Sciatic nerve (tissue), 2 donors: Measurements from ENCODE around the gene PCSK4. TPM values are rescaled to one million over a fixed set of nuclear protein-coding genes. Genes with fewer than 3 reads are reported as not detected.
"Not testable (repeated sequence)": the region's sequence is repeated elsewhere in the genome, so short reads cannot be mapped to it uniquely, and the experiment has no call there.

ENCODE experiments used
- ATAC-seq: fragments of 200-7000 bp; cut with Tn5 transposase; one replicate; pipeline ENCODE4 v1.9.1; 2020; ENCODE audit warnings: mild to moderate bottlenecking, moderate library complexity
- DNase-seq: peaks from one replicate; pipeline ENCODE4 v3.0.0-alpha.2; 2020; ENCODE audit warnings: low spot score
- intact Hi-C: fragments of 100-400 bp; cut with DNase I; formaldehyde crosslinking; loops from one replicate; pipeline ENCODE4 v1.14.2; 2022
- total RNA-seq: library from RNA; stranded (reverse); fragmentation: NEBNext Ultra II Directional; extraction: Animal tissue kit (Norgen Biotek cat#: 25700); gene quantifications from one replicate; pipeline ENCODE4 v1.2.1, GENCODE V29; 2021
- donor health status: DM: no; HTN: no; CAD: no.
- donor health status: DM: no; HTN: no; CAD: no.

The PCSK4 gene
- total RNA-seq, 1 donor from 2014 or later = 2.5 TPM

DNA sequence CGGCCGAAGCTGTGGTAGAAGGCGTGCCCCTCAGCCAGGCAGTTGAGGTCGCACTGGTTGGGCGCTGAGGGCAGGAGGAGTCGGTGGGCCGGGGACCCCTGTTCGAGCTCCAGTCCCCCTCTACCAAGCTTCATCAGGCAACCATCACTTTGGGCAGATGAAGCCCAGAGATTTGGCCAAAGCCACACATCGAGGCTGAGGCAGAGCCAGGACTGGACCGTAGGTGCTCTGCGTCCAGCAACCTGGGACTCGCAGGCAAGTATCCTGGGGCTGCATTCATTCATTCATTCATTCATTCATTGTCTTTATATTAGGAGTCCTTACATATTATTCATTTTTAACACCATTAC is 18.3 kb upstream of the PCSK4 start:
- intact Hi-C loops = no loop called here
- no peak for ATAC-seq
- DNase-seq = no peak

DNA sequence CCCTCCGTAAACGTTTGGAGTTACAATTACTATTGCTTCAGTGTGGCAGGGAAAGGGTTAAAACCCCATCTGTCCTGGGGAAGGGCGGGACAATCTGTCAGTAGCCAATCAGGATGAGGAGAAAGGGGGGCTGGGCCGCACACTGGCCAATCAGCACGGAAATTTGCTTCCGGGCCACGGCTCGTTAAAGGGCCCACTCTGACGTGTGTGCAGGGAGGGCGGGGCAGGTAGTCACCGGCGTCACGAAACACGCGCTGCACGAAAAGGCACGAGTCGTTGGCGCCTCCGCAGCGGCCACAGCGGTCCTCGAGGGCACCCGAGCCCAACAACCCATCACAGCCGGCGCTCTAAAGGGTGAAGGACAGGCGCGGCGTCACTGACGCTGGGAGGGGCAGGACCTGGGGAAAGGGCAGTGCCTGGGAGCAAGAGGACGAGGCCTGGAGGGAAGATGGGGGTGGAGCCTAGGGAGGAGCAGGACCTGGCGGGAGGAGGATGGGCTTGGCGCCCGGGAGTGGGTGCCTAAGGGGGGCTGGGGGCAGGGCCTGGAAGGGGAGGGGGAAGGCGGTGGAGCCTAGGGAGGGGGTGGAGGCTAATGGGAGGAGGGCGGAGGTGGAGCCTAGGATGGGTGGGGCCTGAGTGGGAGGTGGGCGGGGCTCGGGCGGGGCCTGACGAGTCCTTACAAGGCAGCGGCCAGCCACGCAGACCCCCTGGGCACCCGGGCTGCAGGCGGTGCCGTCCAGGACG is 17.8 kb upstream of the PCSK4 start:
- ATAC-seq = peak; percentile 94
- intact Hi-C loops = no loop called here
- DNase-seq = peak; percentile 96

DNA sequence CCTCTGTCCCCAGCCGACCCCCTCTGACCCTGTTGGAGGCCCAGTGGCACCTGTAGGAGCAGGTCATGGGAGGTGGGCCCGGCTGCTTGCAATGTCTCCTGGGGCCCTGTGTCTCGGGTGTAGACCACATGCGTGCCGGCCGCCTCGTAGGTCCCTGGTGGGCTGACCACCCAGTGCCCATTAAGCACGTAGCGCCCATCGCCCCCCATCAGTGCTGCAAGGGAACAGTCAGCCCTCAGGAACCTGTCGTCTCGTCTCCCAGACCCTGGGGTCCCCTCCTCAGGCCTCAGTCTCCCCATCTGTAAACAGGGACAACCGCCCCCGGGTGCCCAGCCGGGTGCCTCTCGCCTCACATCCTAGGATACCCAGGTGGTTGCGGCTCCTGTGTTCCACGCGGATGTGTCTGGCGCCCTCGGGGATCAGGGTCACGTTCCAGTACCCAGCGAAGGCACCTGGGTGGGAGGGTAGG is 17.1 kb upstream of the PCSK4 start:
- intact Hi-C loops = no loop called here
- ATAC-seq (no peak), DNase-seq (no peak)

DNA sequence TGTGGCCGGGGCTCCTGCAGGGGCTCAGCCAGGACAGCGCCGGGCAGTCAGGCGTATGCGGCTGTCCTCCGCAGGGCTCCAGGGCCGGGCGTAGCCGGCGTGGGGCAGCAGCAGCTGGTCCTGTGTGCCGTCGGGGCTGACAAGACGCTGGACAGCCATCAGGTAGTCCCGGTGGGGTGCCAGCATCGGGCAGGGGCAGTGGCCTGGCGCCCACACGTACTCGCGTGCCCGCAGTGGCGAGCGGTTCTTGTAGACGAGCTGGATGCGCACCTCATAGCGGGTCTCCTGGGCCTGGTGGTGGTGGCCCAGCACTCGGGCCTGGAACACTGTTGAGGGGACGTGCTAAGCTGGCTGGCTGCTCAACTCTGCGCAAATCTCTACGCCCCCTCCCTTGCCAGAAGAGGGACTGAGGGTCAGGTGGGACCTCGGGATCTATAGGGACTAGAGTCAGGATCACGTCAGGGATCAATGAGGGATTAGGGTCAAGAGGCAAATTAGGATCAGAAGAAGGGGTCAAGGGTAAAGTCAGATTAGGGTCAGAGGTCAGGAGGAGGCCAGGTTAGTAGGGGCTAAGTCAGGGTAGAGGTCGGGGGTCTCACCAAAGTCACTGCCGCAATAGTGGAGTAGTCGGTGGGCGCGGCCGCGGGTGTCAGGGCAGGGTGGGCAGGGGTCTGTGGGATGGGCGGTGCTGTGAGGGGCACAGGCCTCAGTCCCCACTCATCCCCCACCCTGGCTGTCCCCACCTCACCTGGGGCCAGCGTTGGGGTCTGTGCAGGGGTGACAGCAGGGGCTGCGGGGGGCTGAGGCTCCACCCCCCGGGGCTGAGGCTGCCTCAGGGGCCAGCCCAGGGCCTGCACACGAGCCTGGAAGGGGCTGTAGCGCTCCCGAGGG is 16.1 kb upstream of the PCSK4 start:
- DNase-seq = no peak
- no peak for ATAC-seq
- intact Hi-C loops = no loop called here

DNA sequence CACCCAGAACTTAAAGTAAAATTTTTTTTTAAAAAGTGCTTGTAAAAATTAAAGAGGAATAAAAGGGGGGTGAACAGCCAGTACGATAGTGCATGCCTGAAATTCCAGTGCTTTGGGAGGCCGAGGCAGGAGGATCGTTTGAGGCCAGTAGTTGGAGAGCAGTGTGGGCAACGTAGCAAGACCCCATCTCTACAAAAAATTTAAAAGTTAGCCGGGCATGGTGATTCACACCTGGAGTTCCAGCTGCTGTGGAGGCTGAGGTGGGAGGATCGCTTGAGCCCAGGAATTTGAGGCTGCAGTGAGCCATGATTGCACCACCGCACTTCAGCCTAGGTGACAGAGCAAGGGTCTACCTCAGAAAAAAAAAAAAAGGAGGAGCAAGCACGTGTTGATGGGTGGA is 14.9 kb upstream of the PCSK4 start:
- ATAC-seq = no peak
- no peak for DNase-seq
- intact Hi-C loops = no loop called here

DNA sequence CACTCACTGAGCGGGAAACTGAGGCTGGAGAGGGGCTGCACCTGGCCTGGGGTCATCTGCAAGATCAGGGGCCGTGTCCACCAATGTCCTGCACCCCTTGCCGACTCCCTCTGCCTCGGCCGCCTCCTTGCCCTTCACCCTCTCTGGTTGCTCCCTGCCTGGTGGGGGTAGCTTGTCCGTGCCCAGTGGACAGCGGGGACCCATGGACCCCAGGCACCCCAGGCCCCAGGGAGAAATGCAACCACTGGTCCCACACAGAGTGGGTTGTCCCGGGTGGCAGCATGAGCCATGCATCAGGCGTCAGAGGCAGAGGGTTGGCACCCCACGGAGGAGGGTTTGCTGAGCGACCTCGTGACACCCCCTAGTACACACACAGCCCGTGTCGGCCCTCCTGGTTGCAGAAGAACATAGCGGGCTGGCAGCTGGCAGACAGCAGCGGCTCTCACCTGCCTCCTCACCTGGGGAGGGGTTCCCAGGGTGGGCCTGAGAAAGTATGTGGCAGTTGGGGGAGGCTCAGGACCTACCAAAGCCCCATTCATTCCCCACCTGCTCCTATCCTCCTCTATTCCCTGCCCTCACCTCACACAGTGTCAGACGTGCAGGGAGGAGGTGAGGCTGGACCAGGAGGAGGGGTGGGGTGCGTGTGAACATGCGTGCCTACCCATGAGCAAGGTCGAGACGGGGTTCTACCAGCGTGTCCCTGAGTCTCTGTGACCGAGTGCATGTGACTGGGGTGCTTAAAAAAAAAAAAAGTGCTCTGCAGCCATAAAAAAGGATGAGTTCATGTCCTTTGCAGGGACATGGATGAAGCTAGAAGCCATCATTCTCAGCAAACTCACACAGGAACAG is 14.0 kb upstream of the PCSK4 start:
- no peak for ATAC-seq
- intact Hi-C loops = no loop called here
- no peak for DNase-seq

DNA sequence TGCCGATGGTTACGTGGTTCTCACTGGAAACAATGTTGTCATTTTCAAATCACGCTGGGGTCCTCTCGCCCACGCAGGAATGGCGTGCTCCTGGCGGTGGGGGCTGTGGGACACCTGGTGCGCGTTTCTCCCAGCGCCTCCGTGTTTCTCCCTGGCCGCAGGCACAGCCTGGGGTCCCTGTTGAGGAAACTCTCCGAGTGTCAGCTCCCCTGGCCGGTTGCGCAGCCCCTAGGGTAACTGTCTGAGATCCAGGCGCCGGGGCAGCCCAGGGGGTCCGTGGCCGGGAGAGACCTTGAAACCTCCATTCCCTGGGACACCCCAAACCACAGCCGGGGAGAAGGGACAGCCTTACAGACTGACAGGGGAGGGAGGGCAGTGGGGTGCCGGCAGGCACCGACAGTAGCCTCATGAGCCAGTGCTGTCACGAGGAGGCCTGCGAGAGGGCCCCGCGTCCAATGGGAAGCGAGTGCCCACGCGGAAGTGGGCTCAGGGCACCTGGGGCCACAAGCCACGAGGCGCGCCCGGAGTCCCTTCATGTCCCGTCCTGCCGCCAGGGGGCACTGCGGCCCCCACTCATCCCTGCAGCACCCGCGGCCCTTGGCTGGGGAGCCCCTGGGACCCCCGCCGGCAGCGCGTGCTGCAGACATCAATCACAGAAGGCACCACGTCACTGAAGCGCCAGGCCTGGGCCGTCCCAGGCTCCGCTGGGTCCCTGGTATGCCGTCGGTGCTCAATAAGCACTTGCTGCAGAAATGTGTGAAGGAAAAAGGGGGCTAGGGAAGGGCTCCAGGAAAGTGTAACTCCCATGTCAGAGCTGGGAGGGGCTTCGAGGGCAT is 13.2 kb upstream of the PCSK4 start:
- peak; percentile 4 for ATAC-seq
- no peak for DNase-seq
- intact Hi-C loops = no loop called here

DNA sequence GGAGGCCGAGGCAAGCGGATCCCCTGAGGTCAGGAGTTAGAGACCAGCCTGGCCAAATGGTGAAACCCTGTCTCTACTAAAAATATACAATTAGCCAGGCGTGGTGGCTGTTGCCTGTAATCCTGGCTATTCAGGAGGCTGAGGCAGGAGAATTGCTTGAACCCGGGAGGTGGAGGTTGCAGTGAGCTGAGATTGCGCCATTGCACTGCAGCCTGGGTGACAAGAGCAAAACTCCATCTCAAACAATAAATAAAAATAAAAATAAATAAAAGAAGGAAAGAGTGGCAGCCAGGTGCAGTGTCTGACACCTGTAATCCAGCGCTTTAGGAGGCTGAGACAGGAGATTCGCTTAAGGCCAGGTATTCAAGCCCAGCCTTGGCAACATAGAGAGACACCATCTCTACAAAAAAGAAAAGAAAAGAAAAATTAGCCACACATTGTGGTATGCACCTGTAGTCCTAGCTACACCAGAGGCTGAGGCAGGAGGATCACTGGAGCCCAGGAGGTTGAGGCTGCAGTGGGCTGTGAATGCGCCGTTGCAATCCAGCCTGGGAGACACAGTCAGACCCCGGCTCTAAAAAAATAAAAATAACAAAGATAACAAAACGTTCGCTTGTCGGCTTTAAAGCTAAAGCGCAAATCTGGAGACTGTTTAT is 12.4 kb upstream of the PCSK4 start:
- intact Hi-C loops = no loop called here
- ATAC-seq = no peak
- DNase-seq = no peak

DNA sequence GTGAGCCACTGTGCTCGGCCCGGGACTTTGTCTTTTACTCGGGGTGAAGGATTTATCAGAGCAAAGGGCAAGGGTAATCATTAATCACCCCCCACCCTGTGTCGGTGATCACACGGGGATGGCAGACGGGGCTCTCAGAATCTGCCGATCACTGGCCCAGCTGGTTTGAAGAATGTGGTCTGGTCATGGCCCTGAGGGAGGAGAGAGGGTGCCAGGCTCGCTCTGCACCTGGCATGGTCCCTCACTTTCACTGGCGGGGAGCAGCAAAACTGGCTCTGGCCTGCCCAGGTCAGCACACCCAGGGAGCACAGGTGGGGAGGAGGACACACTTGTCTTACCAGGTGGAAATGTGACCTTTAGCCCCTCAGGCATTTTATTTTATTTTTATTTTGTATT is 11.0 kb upstream of the PCSK4 start:
- ATAC-seq = no peak
- no peak for DNase-seq
- intact Hi-C loops = no loop called here

DNA sequence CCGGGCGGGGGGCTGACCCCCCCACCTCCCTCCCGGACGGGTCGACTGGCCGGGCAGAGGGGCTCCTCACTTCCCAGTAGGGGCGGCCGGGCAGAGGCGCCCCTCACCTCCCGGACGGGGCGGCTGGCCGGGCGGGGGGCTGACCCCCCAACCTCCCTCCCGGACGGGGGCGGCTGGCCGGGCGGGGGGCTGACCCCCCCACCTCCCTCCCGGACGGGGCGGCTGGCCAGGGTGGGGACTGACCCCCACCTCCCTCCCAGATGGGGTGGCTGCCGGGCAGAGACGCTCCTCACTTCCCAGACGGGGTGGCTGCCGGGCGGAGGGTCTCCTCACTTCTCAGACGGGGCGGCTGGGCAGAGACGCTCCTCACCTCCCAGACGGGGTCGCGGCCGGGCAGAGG is 9.1 kb upstream of the PCSK4 start:
- DNase-seq, intact Hi-C loops, ATAC-seq: not testable (repeated sequence)

DNA sequence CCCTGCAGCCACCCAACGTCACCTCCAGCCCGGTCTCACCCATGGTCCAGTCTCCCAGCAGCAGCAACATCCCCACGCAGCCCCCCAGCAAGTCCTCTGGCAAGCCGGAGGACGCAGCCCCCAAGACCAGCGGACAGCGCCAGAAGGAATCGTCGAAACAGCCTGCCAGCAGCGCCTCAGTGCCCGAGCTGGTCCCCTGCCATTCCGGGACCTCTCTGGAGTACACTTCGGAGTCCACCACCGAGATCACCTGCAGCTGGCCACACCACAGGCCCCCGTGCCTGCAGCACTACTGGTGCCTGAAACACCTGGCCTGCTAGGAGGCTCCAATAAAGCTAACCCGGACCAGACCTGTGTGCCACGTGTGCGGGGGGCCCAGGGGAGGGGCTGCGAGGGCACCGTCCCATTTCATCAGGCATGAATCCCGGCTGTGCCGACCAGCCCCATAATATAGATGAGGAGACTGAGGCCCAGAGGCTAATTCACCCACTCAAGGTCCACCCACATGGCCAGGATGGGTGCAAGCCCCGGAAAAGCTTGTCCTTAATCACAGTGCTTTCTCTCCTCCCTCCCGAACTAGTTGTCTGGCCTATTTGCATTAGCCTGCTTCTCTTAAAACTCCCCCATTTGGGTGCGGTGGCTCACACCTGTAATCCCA is 7.6 kb upstream of the PCSK4 start:
- no peak for ATAC-seq
- intact Hi-C loops = no loop called here
- no peak for DNase-seq

DNA sequence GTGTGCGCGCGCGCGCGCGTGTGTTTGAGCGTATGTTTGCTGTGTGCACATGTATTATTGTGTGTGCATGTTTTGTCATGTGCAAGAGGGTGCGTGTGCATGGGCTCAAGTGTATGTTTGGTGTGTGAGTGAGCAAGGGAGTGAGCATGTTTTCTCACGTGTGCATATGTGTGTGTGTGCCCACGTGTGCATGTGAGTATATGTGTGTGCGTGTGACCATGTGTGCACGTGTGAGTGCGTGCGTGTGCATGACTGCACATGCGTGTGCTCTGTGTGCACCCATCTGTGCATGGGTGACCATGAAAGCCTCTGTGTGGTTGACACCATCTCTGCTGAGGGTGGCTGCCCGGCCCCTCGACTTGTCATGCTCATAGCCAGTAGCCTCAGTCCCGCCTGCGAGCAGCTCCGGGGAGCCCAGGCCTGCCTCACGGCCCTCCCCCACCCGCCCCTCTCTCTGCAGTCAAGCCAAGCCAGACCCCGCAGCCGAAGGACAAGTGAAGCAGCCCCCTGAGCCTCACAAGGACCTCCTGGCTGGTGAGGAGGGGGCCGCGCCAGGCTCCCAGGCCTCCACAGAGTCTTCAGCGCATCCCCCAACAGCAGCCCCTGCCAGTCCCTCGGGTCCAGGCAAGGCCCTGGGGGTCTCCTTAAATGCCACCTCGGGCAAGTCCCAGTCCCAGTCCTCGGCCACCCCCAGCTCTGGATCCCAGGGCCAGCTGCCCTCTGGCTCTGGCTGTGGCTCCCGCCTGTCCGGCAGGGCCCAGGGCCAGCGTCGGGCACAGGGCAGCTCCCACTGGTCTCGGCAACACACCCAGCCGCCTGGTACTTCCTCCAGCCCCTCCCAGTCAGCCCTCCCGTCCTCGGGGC is 6.8 kb upstream of the PCSK4 start:
- intact Hi-C loops = no loop called here
- ATAC-seq (no peak), DNase-seq (peak; percentile 56)

DNA sequence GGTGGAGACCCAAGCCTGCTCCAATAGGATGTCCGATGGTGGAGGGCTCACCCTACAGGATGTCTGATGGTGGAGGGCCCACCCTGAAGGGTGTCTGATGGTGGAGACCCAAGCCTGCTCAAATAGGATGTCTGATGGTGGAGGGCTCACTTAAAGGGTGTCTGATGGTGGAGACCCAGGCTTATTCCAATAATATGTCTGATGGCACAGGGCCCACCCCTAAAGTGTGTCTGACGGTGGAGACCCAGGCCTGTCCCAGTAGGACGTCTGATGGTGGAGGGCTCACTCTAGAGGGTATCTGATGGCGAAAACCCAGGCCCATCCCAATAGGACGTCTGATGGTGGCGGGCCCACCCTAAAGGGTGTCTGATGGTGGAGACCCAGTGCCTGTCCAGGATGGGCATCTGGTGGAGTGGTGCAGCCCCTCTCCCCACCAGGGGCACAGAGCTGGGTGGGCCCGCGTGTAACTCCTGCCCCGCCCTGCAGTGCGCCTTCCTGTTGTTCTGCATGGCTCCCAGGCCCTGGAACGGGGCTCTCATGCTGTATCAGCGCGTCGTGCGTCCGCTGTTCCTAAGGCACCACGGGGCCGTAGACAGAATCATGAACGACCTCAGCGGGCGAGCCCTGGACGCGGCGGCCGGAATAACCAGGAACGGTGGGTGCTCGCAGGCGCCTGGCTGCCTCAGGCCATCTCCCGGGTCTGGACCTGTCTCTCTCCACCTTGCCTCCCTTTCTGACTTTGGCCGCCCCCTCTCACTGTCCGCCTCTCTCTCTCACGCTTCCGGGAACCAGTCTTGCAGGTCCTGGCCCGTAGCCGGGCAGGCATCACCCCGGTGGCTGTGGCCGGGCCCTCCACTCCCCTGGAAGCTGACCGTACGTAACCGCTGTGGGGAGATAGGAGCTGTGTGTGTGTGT is 5.9 kb upstream of the PCSK4 start:
- DNase-seq (no peak), ATAC-seq (no peak)
- intact Hi-C loops = no loop called here

DNA sequence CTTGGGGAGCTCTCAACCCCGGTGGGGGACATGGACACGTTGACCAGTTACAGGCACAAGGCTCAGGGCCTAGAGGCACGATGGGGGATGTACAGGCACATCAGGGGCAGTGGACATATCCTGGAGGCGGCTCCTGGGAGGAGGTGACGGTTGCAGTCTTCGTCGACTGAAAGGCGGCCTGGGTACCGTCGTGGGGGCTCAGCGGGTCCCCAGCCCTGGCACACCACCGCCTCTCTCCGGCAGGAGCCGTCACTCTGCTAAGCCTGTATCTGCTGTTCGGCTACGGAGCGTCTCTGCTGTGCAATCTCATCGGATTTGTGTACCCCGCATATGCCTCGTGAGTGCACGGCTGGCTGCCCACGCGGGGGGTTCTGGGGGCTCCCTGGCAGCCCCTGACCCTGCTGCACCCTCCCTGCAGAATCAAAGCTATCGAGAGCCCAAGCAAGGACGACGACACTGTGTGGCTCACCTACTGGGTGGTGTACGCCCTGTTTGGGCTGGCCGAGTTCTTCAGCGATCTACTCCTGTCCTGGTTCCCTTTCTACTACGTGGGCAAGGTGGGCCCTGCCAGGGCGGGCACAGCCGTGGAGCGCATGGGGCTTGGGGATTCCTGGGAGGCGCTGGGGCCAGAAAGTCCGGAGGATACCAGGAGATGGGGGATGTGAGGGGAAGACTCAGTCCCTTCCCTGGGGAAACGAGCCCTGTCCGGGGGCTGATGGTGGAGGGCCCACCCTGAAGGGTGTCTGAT is 5.1 kb upstream of the PCSK4 start:
- peak; percentile 54 for DNase-seq
- intact Hi-C loops = no loop called here
- ATAC-seq = no peak

DNA sequence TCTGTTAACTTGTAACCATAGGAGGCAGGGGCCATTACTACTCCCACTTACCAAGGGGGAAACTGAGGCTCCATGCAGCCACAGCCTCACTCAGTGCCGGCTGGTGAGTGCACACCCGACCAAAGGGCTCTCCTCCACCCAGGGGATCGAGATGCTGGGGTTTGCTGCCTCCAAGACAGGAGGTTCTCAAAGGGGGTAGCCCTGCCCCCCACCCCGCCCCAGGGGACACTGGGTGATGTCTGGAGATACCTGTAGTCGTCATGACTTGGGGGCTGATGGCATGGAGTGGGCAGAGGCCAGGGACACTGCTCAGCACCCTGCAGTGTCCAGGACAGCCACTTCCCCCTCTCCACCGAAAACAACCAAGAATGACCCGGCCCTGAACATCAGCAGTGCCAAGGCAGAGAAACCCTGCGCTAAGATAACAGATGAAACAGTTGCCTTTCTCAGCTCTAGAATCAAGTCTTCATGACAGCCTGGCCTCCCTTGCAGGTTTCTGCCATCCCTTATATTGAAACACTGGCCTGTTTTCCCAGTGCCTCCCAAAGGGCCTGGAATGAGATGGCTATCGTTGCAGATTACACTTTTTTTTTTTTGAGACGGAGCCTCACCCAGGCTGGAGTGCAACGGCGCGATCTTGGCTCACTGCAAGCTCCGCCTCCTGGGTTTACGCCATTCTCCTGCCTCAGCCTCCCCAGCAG is 4.1 kb upstream of the PCSK4 start:
- ATAC-seq = no peak
- intact Hi-C loops = no loop called here
- peak; percentile 55 for DNase-seq
